ENCODE data around the gene SPDYE4.
A peak's percentile ranks its signal among the peaks of the same experiment; 100 is the strongest.

- peak; percentile 37; the same call in 1 of the 2 replicates for TF ChIP-seq CTCF (conservative IDR thresholded peaks at IDR 0.05; ENCODE audit: low read length)
- no peak for TF ChIP-seq EZH2phosphoT487 (IDR thresholded peaks at IDR 0.05; ENCODE audit: borderline replicate concordance, low read depth, low read length)
Observed at GRCh38 chr17:8803531-8804420, 45.4 kb upstream of the SPDYE4 start.

Data from OCI-LY7 (cell line).